Right lobe of liver (tissue), 6 donors: Measurements from ENCODE around the gene SLX4IP. TPM values are rescaled to one million over a fixed set of nuclear protein-coding genes. Genes with fewer than 3 reads are reported as not detected.

Experiments
- ATAC-seq, 4 donors: fragments of 200-7000 bp; cut with Tn5 transposase; one replicate each; pipeline ENCODE4 v1.9.1; 2020; ENCODE audit warnings: mild to moderate bottlenecking in 4 of 4, moderate library complexity in 4 of 4
- DNase-seq, 3 donors: peaks; one replicate each; pipeline ENCODE4 v3.0.0-alpha.2; 2020
- H3K27ac ChIP-seq, 3 donors: fragments of 200-600 bp; one replicate each; pipeline ENCODE4 v1.8.0; 2022
- H3K27me3 ChIP-seq, 2 donors: fragments of 200-600 bp; one replicate each; pipeline ENCODE4 v1.8.0; 2022
- H3K36me3 ChIP-seq, 4 donors: fragments of 200-600 bp; sonication (generic) in 1 of 4; one replicate each; pipeline versions ENCODE4 v1.5.1 to v1.8.0; 2017 to 2022; ENCODE audit warnings: control low read depth in 1 of 4
- H3K4me1 ChIP-seq, 4 donors: fragments of 200-600 bp; sonication (generic) in 1 of 4; one replicate each; pipeline versions ENCODE4 v1.5.1 to v1.8.0; 2017 to 2022; ENCODE audit warnings: control low read depth in 1 of 4
- H3K4me3 ChIP-seq, 3 donors: fragments of 200-600 bp; one replicate each; pipeline ENCODE4 v1.8.0; 2022
- H3K9me3 ChIP-seq, 4 donors: fragments of 200-600 bp; sonication (generic) in 1 of 4; one replicate each; pipeline versions ENCODE4 v1.5.1 to v1.8.0; 2017 to 2022; ENCODE audit warnings: control low read depth in 1 of 4
- CTCF ChIP-seq, 4 donors: fragments of 200-600 bp in 3 of 4; fragments of 450-650 bp in 1 of 4; IDR thresholded peaks; one replicate each; pipeline versions ENCODE4 v1.5.1 to v1.8.0; 2016 to 2022; ENCODE audit warnings: antibody characterized with exemption in 4 of 4, mild to moderate bottlenecking in 2 of 4
- POLR2A ChIP-seq: fragments of 450-650 bp; IDR thresholded peaks from one replicate; pipeline ENCODE4 v1.6.1; 2017; ENCODE audit warnings: antibody characterized with exemption, mild to moderate bottlenecking
- WGBS: methylation state at CpG from one replicate; pipeline ENCODE4 v1.1.6; 2018; ENCODE audit warnings: low coverage, low lambda C conversion rate; ENCODE audit not compliant: insufficient coverage; ENCODE audit errors: missing lambda C conversion rate; 5-methylcytosine and 5-hydroxymethylcytosine counted together
- intact Hi-C, 2 donors: fragments of 100-400 bp; cut with DNase I; formaldehyde crosslinking; loops; one replicate each; pipeline versions ENCODE4 v1.11.2 to v1.14.1; 2022
- total RNA-seq, 6 experiments: library from RNA; depleted of rRNA in 2 of 6; stranded (reverse); fragments of >200 nt in 2 of 6; fragmentation: NEBNext Ultra II Directional in 3 of 6; extraction: Animal tissue kit (Norgen Biotek cat#: 25700) in 3 of 6; gene quantifications; one replicate each; pipeline versions ENCODE4 v1.1.0 to v1.2.4, GENCODE V29; 2016 to 2023
- donor health status: DM: no; HTN: yes; CAD: no.
- donor health status: DM: no; HTN: no; CAD: no.
- donor health status: DM: no; HTN: no; CAD: no.
- donor health status: DM: no; HTN: yes; CAD: no.
- donor health status: DM: no; HTN: yes; CAD: no.

SLX4IP gene
- total RNA-seq, 6 experiments from 2014 or later, result 2.0 to 4.0 (median 3.5) TPM

GRCh38 chr20:10541668-10542411 is 106.7 kb downstream of the SLX4IP start:
- WGBS, result 51% methylated on average over 2 of the region's 2 CpGs
- DNase-seq, result no peak
- peak overlapping the region in 1 of 3 donors; percentile 48 for H3K27ac ChIP-seq
- H3K36me3 ChIP-seq, result no peaks in the 10 kb centered on the region
- no peak for TF ChIP-seq POLR2A
- no peak for TF ChIP-seq CTCF (IDR thresholded peaks at IDR 0.05)
- no peak for ATAC-seq
- intact Hi-C loops, result no loop called here
- H3K27me3 ChIP-seq, result no peaks in the 10 kb centered on the region
- H3K9me3 ChIP-seq, result no peaks in the 10 kb centered on the region
- H3K4me1 ChIP-seq, result peaks cover 0 to 7% (median 0%) of the 10 kb centered on the region in 4 donors
- no peak overlapping the region for H3K4me3 ChIP-seq

- no peak for DNase-seq
- TF ChIP-seq CTCF (IDR thresholded peaks at IDR 0.05) (no peak), POLR2A (no peak)
- WGBS, result 95% methylated on average over 3 of the region's 3 CpGs
- Histone ChIP-seq H3K27me3 (no peaks in the 10 kb centered on the region), H3K4me1 (peaks cover 0 to 7% (median 0%) of the 10 kb centered on the region in 4 donors), H3K27ac (no peak overlapping the region), H3K4me3 (no peak overlapping the region), H3K36me3 (no peaks in the 10 kb centered on the region), H3K9me3 (no peaks in the 10 kb centered on the region)
- intact Hi-C loops, result no loop called here
- ATAC-seq, result no peak
These were observed 107.3 kb downstream of the SLX4IP start for GRCh38 chr20:10542442-10542841.

- no peaks in the 10 kb centered on the region for H3K27me3 ChIP-seq
- intact Hi-C loops, result no loop called here
- no peaks in the 10 kb centered on the region for H3K36me3 ChIP-seq
- H3K4me1 ChIP-seq, result peaks cover 0 to 7% (median 0%) of the 10 kb centered on the region in 4 donors
- TF ChIP-seq POLR2A (no peak), CTCF (IDR thresholded peaks at IDR 0.05) (no peak)
- WGBS, result 77% methylated on average over 3 of the region's 3 CpGs
- DNase-seq (no peak), ATAC-seq (no peak)
- H3K9me3 ChIP-seq, result no peaks in the 10 kb centered on the region
- no peak overlapping the region for H3K4me3 ChIP-seq
- H3K27ac ChIP-seq, result no peak overlapping the region
These were observed 108.4 kb downstream of the SLX4IP start for GRCh38 chr20:10543480-10543879.

- WGBS, result 86% methylated on average over 3 of the region's 4 CpGs
- H3K27ac ChIP-seq, result no peak overlapping the region
- no peak for TF ChIP-seq POLR2A
- no peak for TF ChIP-seq CTCF (IDR thresholded peaks at IDR 0.05)
- H3K9me3 ChIP-seq, result no peaks in the 10 kb centered on the region
- no peaks in the 10 kb centered on the region for H3K36me3 ChIP-seq
- no peaks in the 10 kb centered on the region for H3K4me1 ChIP-seq
- H3K27me3 ChIP-seq, result no peaks in the 10 kb centered on the region
- intact Hi-C loops, result no loop called here
- DNase-seq (no peak), ATAC-seq (no peak)
- H3K4me3 ChIP-seq, result no peak overlapping the region
These were observed 112.4 kb downstream of the SLX4IP start for GRCh38 chr20:10547276-10548114.
